PC-9 (cell line): Measurements from ENCODE around the gene GAB2. TPM values are rescaled to one million over a fixed set of nuclear protein-coding genes. Genes with fewer than 3 reads are reported as not detected.

ENCODE experiments used
- BruUV-seq: library from RNA; stranded (reverse); fragments of 400-500 nt; replicated peaks from 2 replicates; lab custom pipeline; 2021; lab: Mats Ljungman, UMichigan
- CTCF ChIA-PET: fragments of 300-600 bp; sonication (Branson Sonifier 250); formaldehyde crosslinking; loops from one replicate; lab custom pipeline; 2022; ENCODE audit warnings: antibody characterized with exemption; lab: Charles Lee
- POLR2A ChIA-PET: fragments of 300-600 bp; sonication (Branson Sonifier 250); formaldehyde crosslinking; loops from one replicate; lab custom pipeline; 2022; ENCODE audit warnings: antibody characterized with exemption; ENCODE audit not compliant: unreplicated experiment; lab: Charles Lee
- DNase-seq, 2 experiments: peaks; one replicate each; pipeline versions ENCODE4 v3.0.0 to v3.0.0-alpha.2; 2015 to 2022; ENCODE audit warnings: mixed read lengths in 1 of 2
- H2AFZ ChIP-seq: fragments of 200-600 bp; sonication (generic); 2 replicates; pipeline ENCODE4 v1.8.1; 2017; ENCODE audit warnings: antibody characterized with exemption
- H3F3A ChIP-seq: fragments of 200-600 bp; sonication (generic); 2 replicates; pipeline ENCODE4 v1.8.1; 2017; ENCODE audit warnings: antibody characterized with exemption, mild to moderate bottlenecking, low read depth; ENCODE audit not compliant: insufficient read depth
- H3K27ac ChIP-seq: fragments of 200-600 bp; sonication (generic); 2 replicates; pipeline ENCODE4 v1.6.1; 2016; ENCODE audit warnings: mixed run types
- H3K27me3 ChIP-seq: fragments of 200-600 bp; sonication (generic); 2 replicates; pipeline ENCODE4 v1.6.1; 2016; ENCODE audit warnings: low read depth, mixed run types; ENCODE audit not compliant: insufficient read depth
- H3K36me3 ChIP-seq: fragments of 200-600 bp; sonication (generic); 2 replicates; pipeline ENCODE4 v1.6.1; 2016; ENCODE audit warnings: low read depth, mixed run types
- H3K4me1 ChIP-seq: fragments of 200-600 bp; sonication (generic); replicated peaks from 2 replicates; pipeline ENCODE4 v1.6.1; 2016; ENCODE audit warnings: mixed run types; ENCODE audit not compliant: insufficient read depth
- H3K4me2 ChIP-seq: fragments of 200-600 bp; sonication (generic); 2 replicates; pipeline ENCODE4 v1.6.1; 2017; ENCODE audit warnings: mixed run types
- H3K4me3 ChIP-seq: fragments of 200-600 bp; sonication (generic); 2 replicates; pipeline ENCODE4 v1.6.1; 2016; ENCODE audit warnings: mixed run types
- H3K79me2 ChIP-seq: fragments of 200-600 bp; sonication (generic); 2 replicates; pipeline ENCODE4 v1.6.1; 2017; ENCODE audit warnings: low read depth, mixed run types
- H3K9me2 ChIP-seq: fragments of 200-600 bp; sonication (generic); 2 replicates; pipeline ENCODE4 v1.8.1; 2017; ENCODE audit warnings: mild to moderate bottlenecking; ENCODE audit not compliant: insufficient read depth
- H3K9me3 ChIP-seq: fragments of 200-600 bp; sonication (generic); 2 replicates; pipeline ENCODE4 v1.8.1; 2016; ENCODE audit warnings: low read depth; ENCODE audit not compliant: insufficient read depth
- H4K20me1 ChIP-seq: fragments of 200-600 bp; sonication (generic); 2 replicates; pipeline ENCODE4 v1.8.1; 2017; ENCODE audit not compliant: insufficient read depth
- CTCF ChIP-seq: fragments of 200-600 bp; sonication (generic); conservative IDR thresholded peaks from 2 replicates; pipeline ENCODE4 v1.6.1; 2017; ENCODE audit warnings: mixed run types, antibody characterized with exemption, mild to moderate bottlenecking, moderate library complexity
- EZH2 ChIP-seq: fragments of 200-600 bp; sonication (generic); IDR thresholded peaks from 2 replicates; pipeline ENCODE4 v1.8.0; 2017; ENCODE audit warnings: antibody characterized with exemption, low read depth
- intact Hi-C: fragments of 100-400 bp; cut with micrococcal nuclease; formaldehyde crosslinking; loops from one replicate; pipeline ENCODE4 v1.10.0; 2022; ENCODE audit not compliant: unreplicated experiment
- total RNA-seq: library from RNA; stranded (reverse); gene quantifications from 2 replicates; pipeline ENCODE4 v1.2.3, GENCODE V29; 2021

Gene GAB2
- total RNA-seq, 1 experiment from 2014 or later: 17.5 TPM

DNA sequence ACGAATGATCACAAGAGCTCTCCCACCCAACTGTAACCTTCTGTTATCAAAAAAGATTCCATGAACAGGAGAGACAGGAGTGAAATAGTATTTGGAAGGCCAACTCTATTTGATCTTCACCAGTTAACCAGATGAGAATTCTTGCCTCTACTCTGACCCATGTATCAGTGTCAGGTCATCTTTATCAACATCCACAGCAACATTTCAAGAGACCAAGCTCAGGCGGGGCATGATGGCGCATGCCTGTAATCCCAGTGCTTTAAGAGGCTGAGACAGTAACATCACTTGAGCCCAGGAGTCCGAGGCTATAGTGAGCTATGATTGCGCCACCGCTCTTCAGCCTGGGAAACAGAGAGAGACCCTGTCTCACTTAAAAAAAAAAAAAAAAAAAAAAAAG, 62.3 kb downstream of the GAB2 start:
- POLR2A ChIA-PET: interaction anchor here (0.6 kb wide), 1 partner anchor 861 kb away, joined by 4 read pairs; no protein-coding TSS in a partner anchor
- no peak for DNase-seq
- H3K4me3 ChIP-seq: no peak overlapping the region
- H2AFZ ChIP-seq: no peak overlapping the region
- H3K9me2 ChIP-seq: no peaks in the 10 kb centered on the region
- H3K27ac ChIP-seq: no peak overlapping the region
- H3F3A ChIP-seq: no peaks in the 10 kb centered on the region
- no peaks in the 10 kb centered on the region for H3K9me3 ChIP-seq
- no peaks in the 10 kb centered on the region; the same call in 1 of the 2 replicates for H3K79me2 ChIP-seq
- TF ChIP-seq CTCF: no peak
- no peak for TF ChIP-seq EZH2
- H3K27me3 ChIP-seq: no peaks in the 10 kb centered on the region
- no TSS peak for BruUV-seq
- intact Hi-C loops: no loop called here
- CTCF ChIA-PET: no interaction called here
- H3K36me3 ChIP-seq: no peaks in the 10 kb centered on the region
- H3K4me2 ChIP-seq: no peak overlapping the region
- no peaks in the 10 kb centered on the region for H4K20me1 ChIP-seq
- peaks cover 11% of the 10 kb centered on the region for H3K4me1 ChIP-seq

DNA sequence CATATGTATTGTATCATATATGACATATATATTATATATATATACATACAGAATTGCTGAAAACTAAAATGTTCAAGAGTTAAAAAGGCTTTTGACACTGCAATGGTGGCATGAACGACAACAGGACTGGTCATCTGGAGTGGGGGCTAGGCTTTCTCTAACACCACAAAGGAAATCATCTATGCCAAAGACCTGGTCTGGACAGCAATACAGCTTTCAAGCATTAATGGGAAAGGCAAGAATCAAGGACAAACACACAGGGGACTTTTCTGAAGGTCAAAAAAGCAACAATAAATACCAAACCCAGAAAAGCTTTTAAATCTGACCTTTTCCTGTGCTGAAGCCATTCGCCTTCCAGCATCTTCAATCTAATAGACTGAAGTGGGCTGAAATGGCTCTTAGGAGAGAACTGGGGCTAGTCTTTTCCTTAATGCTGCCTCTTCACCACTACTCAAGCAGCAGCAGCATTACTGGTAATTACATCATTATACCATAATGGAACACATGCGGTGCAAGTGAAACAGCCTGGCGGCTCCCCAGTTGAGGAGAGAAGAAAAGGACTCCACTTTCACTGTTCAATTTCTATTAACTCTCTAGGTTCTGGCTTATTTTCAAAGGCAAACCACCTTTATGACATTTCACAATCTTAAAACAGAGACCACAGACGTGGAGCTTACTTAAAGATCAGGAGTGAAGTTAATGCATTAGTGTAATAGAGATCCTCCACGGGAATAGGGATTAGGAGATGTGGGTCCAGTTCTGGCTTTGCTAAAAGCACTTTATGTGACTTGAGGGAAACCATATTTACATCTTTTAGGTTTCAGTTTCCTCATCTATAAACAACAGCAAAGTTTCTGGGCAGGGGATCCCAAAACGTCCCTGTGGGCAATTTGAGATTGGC, 63.0 kb downstream of the GAB2 start:
- CTCF ChIA-PET: no interaction called here
- no peaks in the 10 kb centered on the region for H3K9me3 ChIP-seq
- intact Hi-C loops: no loop called here
- no peaks in the 10 kb centered on the region for H3F3A ChIP-seq
- no TSS peak for BruUV-seq
- no peak overlapping the region for H2AFZ ChIP-seq
- H3K4me2 ChIP-seq: no peak overlapping the region
- H3K27me3 ChIP-seq: no peaks in the 10 kb centered on the region
- no peaks in the 10 kb centered on the region for H3K9me2 ChIP-seq
- H4K20me1 ChIP-seq: no peaks in the 10 kb centered on the region
- no peak for DNase-seq
- no peak overlapping the region for H3K27ac ChIP-seq
- no peaks in the 10 kb centered on the region; the same call in 1 of the 2 replicates for H3K79me2 ChIP-seq
- H3K36me3 ChIP-seq: no peaks in the 10 kb centered on the region
- H3K4me1 ChIP-seq: peaks cover 18% of the 10 kb centered on the region
- no peak overlapping the region for H3K4me3 ChIP-seq
- POLR2A ChIA-PET: interaction anchor here (0.6 kb wide), 1 partner anchor 860 kb away, joined by 4 read pairs; no protein-coding TSS in a partner anchor
- TF ChIP-seq EZH2: no peak
- TF ChIP-seq CTCF: no peak

GRCh38 chr11:78351979-78352841, 65.4 kb downstream of the GAB2 start:
- CTCF ChIA-PET: no interaction called here
- intact Hi-C loops: no loop called here

More at GRCh38 chr11:78351979-78352841, 65.4 kb downstream of the GAB2 start:
- Histone ChIP-seq H2AFZ (no peak overlapping the region), H3K27me3 (no peaks in the 10 kb centered on the region), H3K36me3 (no peaks in the 10 kb centered on the region), H3K9me3 (no peaks in the 10 kb centered on the region), H3K79me2 (no peaks in the 10 kb centered on the region; the same call in 1 of the 2 replicates), H3K4me3 (no peak overlapping the region), H3F3A (no peaks in the 10 kb centered on the region), H4K20me1 (no peaks in the 10 kb centered on the region), H3K9me2 (no peaks in the 10 kb centered on the region), H3K4me2 (no peak overlapping the region), H3K27ac (no peak overlapping the region), H3K4me1 (peaks cover 18% of the 10 kb centered on the region)
- no peak for DNase-seq
- BruUV-seq: no TSS peak
- POLR2A ChIA-PET: no interaction called here
- no peak for TF ChIP-seq EZH2
- no peak for TF ChIP-seq CTCF
